SJSA1 (cell line): ENCODE data around the gene DAAM1. TPM values are rescaled to one million over a fixed set of nuclear protein-coding genes. Genes with fewer than 3 reads are reported as not detected.

Experiments
- DNase-seq, 2 experiments: peaks; one replicate each; pipeline ENCODE4 v3.0.0-alpha.2; 2015 to 2020; ENCODE audit warnings: low spot score in 2 of 2, low read depth in 1 of 2
- H3K27ac ChIP-seq: fragments of 250-450 bp; sonication (Bioruptor Pico); 2 replicates; pipeline ENCODE4 v1.5.1; 2020; ENCODE audit warnings: mild to moderate bottlenecking, moderate library complexity
- H3K27me3 ChIP-seq: fragments of 250-450 bp; sonication (Bioruptor Pico); replicated peaks from 2 replicates; pipeline ENCODE4 v1.5.1; 2020; ENCODE audit warnings: mild to moderate bottlenecking, moderate library complexity
- H3K36me3 ChIP-seq: fragments of 250-450 bp; sonication (Bioruptor Pico); 2 replicates; pipeline ENCODE4 v1.5.1; 2020; ENCODE audit warnings: mild to moderate bottlenecking
- H3K4me1 ChIP-seq: fragments of 250-450 bp; sonication (Bioruptor Pico); replicated peaks from 2 replicates; pipeline ENCODE4 v1.6.1; 2021; ENCODE audit warnings: mild to moderate bottlenecking
- H3K4me3 ChIP-seq: fragments of 250-450 bp; sonication (Bioruptor Pico); 2 replicates; pipeline ENCODE4 v1.5.1; 2020; ENCODE audit warnings: mild to moderate bottlenecking
- H3K9me3 ChIP-seq: fragments of 250-450 bp; sonication (Bioruptor Pico); replicated peaks from 2 replicates; pipeline ENCODE4 v1.5.1; 2020; ENCODE audit warnings: mild to moderate bottlenecking
- total RNA-seq: library from RNA; depleted of rRNA; stranded (reverse); fragments of >200 nt; shearing (Covaris generic); gene quantifications from 2 replicates; pipeline ENCODE4 v1.2.3, GENCODE V29; 2014

DAAM1 gene
- total RNA-seq, 1 experiment from 2014 or later = 13.7 TPM

DNA sequence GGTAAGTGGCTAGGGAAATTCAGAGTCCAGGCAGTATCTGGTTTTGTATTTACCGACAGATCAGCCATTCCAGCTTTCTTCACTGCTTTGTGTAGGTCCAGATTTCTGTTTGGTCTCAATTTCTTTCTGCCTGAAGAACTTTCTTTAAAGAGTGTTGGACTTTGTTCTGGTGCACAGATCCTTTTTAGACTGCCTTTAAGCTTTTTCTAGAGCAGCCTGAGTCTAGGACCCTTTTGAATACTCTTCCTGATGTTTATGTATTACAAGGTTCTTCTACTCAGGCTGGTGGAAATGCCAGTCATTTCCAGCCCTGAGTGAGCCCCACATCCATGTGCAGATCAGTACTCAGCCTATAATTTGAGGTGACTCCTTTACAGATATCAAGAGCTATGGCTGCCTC, 54.7 kb downstream of the DAAM1 start:
- Histone ChIP-seq H3K4me3 (no peak overlapping the region), H3K9me3 (no peaks in the 10 kb centered on the region), H3K27me3 (no peaks in the 10 kb centered on the region), H3K36me3 (no peaks in the 10 kb centered on the region), H3K27ac (no peak overlapping the region), H3K4me1 (peaks cover 19% of the 10 kb centered on the region)
- no peak for DNase-seq

DNA sequence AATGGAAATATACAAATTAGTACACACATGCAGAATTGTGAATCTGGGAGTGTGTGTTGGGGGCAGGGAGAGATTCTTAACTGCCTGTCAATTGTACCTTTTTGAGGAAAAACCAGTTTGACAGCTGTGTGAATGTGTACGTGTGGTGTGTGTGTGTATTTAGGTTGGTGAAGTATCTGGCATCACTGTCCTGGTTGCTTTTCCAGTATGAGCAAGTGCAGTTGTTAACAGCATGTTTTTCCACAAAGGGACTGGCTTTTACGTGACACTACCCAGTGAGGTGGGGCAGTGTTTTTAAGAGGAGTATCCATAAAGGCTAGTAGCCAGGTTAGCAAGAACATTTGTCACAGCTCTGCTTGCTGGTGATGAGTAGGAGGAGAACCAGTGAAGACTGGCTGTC, 56.1 kb downstream of the DAAM1 start:
- no peak overlapping the region for H3K4me3 ChIP-seq
- H3K9me3 ChIP-seq = no peaks in the 10 kb centered on the region
- H3K36me3 ChIP-seq = no peaks in the 10 kb centered on the region
- H3K27me3 ChIP-seq = no peaks in the 10 kb centered on the region
- no peak for DNase-seq
- no peak overlapping the region for H3K27ac ChIP-seq
- peaks cover 30% of the 10 kb centered on the region for H3K4me1 ChIP-seq

DNA sequence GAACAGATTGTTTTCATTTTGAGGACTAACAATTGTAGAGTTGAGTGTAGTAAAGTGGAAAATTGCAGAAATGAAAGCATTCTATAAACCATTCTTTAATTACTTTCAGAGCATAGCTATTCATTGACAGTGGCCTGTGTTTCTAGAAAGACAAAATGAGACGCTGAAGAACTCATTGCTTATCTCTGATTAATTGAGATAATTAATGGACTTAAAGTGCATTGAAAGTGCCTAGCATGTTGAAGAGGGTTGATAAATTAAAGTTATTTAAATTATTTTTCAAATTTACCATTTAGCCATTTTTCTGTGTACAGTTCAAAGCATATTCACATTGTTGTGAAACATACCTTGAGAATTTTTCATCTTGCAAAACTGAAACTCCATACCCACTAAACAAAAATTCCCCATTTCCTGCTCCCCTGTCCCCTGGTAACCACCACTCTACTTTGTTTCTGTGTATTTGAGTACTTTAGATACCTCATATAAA, 57.4 kb downstream of the DAAM1 start:
- H3K4me3 ChIP-seq = no peak overlapping the region
- DNase-seq = no peak
- no peak overlapping the region for H3K27ac ChIP-seq
- H3K27me3 ChIP-seq = no peaks in the 10 kb centered on the region
- H3K4me1 ChIP-seq = peaks cover 26% of the 10 kb centered on the region
- no peaks in the 10 kb centered on the region for H3K9me3 ChIP-seq
- no peaks in the 10 kb centered on the region for H3K36me3 ChIP-seq

DNA sequence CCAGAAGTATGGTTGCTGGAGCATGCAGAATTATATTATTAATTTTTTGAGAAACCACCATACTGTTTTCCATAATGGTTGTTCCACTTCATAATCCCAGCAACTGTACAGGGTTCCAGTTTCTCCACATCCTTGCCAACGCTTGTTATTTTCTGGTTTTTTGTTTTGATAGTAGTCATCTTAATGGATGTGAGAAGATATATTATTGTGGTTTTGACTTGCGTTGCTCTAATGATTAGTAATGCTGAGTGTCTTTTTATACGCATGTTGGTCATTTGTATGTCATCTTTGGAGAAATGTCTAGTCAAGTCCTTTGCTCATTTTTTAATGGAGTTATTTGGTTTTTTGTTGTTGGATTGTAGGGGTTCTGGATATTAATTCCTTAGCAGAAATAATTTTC, 58.1 kb downstream of the DAAM1 start:
- no peaks in the 10 kb centered on the region for H3K36me3 ChIP-seq
- no peaks in the 10 kb centered on the region for H3K27me3 ChIP-seq
- no peak for DNase-seq
- no peak overlapping the region for H3K27ac ChIP-seq
- peaks cover 19% of the 10 kb centered on the region for H3K4me1 ChIP-seq
- no peaks in the 10 kb centered on the region for H3K9me3 ChIP-seq
- no peak overlapping the region for H3K4me3 ChIP-seq

DNA sequence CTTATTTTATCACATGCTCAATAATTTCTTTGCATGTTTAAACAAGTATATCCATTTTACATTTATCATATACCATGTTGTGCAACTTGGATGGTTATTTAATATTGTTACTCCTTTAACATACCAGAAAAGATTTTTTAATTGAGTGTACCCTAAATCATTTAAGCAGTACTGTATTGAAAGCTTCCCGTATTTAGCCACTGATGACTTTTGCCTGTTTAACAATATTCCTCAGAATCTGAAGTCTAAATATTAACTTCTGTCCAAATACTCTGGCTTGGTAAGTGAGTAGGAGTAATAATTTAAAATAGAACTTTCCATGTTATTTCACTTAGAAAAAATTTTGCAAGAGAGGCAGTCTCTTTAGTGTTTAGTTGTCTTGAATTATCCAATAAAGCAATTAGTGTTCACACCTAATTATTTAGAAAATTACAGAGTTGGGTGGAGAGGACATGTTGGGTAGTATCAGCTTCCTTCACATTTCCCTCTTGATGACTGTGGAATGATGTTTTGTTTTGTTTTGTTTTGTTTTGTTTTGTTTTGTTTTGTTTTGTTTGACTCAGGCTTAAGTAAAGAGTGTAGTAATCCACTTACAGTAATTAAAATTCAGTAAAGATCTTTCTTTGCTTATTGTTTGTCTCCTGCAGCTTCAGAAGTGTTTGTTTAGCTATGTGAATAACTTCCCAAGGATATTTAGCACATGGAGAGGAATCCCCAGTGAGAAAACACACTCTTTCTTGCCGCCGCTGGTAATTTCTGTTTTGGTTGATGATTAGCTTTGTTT, 59.5 kb downstream of the DAAM1 start:
- no peaks in the 10 kb centered on the region for H3K27me3 ChIP-seq
- DNase-seq = no peak
- peaks cover 29% of the 10 kb centered on the region for H3K4me1 ChIP-seq
- H3K27ac ChIP-seq = no peak overlapping the region
- no peak overlapping the region for H3K4me3 ChIP-seq
- no peaks in the 10 kb centered on the region for H3K36me3 ChIP-seq
- no peaks in the 10 kb centered on the region for H3K9me3 ChIP-seq

DNA sequence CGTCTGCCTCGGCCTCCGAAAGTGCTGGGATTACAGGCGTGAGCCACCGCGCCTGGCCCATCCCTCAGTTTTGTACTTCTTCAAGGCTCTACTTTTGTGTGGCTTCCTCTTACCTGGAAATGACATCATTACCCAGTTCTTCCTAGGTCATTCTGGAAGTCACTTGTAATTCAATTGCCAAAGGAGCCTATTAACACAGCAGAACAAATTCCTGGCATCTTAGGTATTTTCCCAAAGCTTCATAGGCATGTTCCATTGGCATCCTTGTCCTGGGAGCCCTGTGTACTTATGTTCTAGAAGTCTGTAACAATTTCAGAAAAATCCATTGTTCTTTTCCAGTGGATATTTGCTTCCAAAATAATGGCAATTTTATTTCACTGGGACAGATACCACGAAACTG, 60.6 kb downstream of the DAAM1 start:
- no peak overlapping the region for H3K27ac ChIP-seq
- no peaks in the 10 kb centered on the region for H3K27me3 ChIP-seq
- H3K4me1 ChIP-seq = peaks cover 40% of the 10 kb centered on the region
- no peaks in the 10 kb centered on the region for H3K36me3 ChIP-seq
- no peaks in the 10 kb centered on the region for H3K9me3 ChIP-seq
- H3K4me3 ChIP-seq = no peak overlapping the region
- no peak for DNase-seq

DNA sequence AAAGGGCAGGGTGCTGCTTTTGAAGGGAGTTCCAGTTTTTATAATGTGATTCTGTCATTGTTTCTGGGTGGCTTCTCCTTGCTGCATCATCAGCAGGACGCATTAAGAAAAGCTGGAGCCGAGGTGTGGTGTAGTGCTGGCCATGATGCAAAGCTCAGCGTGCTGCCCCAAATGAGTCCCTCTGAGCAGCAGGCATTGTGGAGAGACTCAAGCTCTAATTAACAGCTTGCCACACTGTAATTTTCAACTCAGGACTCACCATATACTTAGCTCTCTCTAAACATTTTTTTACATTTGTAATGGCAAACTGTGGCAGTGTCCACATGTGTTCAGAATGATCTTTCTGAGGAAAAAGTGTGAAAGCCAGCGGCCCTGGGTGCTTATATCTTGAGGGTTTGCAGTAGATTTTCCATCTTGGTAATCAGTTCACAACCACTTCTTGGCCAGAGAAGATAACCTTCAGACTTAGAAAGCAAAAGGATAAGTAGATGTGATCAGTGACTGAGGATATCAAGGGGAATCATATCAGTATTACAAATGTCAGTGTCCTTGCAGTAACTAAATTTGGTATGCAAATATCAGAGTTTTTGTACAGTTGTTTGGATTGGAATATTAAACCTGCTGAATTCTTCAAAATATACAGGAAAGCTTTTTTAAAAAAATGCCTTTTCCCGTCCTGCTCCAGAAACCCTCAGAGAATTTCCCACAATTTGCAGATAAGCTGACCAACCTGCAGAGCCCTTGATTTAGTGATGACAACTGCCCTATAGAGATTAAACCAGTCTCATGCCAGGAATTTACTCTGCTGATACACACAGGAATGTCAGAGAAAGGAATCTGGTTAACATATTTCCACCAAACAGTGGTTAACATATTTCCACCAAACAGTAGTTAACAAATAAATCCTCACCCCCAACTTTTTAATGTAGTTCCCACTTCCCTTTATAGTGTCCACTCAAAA, 63.6 kb downstream of the DAAM1 start:
- Histone ChIP-seq H3K4me3 (no peak overlapping the region), H3K4me1 (peaks cover 52% of the 10 kb centered on the region), H3K9me3 (no peaks in the 10 kb centered on the region), H3K27me3 (no peaks in the 10 kb centered on the region), H3K27ac (peak overlapping the region; percentile 35), H3K36me3 (no peaks in the 10 kb centered on the region)
- DNase-seq = peak in 1 of 2 experiments; percentile 36

DNA sequence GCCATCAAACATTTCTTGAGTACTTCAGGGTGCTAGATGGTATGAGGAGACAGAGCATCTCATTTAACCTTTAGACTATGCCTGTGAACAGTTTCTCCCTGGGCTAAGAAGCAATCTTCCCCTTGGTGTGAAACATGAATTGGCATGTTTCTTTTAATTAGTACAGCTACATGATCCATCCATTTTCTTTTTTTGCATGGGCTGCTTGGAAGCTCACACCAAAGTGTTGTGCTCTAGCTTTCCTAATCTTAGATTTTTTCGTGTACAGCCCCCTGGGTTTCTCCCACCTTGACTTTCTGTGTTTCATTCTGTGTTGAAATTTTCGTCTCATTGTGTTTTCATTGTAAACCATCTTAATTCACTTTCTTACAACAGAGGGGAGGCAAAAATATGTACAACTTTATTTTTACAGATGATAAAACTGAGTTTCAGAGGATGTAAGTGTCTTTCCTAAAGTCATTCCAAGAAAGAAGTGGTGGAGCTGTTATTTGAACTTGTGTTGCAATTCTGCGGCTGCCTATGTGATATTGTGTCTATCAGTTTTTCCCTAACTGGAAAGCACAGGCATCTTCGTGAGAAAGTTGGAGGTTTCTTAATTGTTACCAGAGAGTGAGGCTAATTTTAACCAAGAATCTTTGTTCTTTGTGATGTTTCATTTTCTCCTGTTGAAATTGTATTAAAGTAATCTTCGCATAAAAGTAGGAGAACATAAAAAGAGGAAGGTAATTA, 64.5 kb downstream of the DAAM1 start:
- Histone ChIP-seq H3K4me3 (no peak overlapping the region), H3K9me3 (no peaks in the 10 kb centered on the region), H3K27ac (peak overlapping the region; percentile 35), H3K4me1 (peaks cover 52% of the 10 kb centered on the region), H3K27me3 (no peaks in the 10 kb centered on the region), H3K36me3 (no peaks in the 10 kb centered on the region)
- DNase-seq = no peak

DNA sequence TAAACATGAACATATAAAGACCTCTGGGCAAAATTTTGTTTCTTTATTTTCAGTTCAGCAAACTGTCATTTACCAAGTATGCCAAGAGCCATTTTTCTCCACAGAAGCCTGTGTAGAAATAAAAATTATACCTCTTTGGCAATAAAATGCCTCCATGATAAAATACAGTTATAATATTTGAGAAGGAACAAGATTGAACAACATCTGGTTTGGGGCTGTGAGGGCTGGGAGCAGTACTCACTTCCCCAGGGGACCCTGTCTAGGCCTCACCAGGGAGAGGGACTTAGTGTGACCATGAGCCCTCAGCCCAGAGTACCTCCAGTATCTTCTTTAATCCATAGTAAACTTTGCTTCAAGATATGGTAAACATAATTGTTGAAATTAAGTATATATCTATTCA, 65.1 kb downstream of the DAAM1 start:
- H3K4me3 ChIP-seq = no peak overlapping the region
- no peaks in the 10 kb centered on the region for H3K9me3 ChIP-seq
- no peaks in the 10 kb centered on the region for H3K36me3 ChIP-seq
- peaks cover 47% of the 10 kb centered on the region for H3K4me1 ChIP-seq
- no peaks in the 10 kb centered on the region for H3K27me3 ChIP-seq
- DNase-seq = no peak
- peak overlapping the region; percentile 35 for H3K27ac ChIP-seq

DNA sequence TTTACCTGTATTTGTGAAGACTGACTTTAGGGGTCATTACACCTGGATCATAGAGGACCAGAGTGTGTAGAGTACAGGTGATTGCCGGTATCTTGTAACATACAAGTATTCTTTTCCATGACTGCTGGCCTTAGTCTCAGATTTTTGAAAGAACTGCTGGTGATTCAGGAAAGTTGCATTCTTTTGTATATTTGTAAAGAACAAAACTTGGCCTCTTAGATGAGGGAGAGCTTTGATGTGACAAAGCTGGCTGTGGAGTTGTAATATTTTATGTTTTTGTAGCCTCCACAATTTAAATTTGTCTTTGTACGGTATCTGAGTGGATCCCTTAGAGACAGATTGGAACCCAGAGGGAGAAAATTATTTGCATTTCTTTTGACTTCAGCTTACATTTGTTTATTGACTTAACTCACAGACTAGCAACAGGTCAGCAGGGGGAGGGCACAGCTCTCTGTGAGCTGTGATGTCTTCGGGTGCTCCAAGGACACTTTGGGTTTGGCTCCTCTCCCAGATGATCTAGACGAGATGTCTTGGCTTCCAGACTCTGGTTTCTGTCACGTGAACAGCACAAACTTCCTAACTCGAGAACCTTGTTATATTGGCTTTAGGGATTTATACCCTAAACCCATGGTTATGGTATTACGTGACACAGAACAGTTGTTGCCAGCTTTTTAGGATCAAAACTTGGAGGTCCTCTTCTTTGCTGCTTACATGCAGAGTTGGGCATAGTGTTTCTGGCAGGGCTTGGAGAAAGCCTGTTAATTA, 65.9 kb downstream of the DAAM1 start:
- Histone ChIP-seq H3K27me3 (no peaks in the 10 kb centered on the region), H3K4me1 (peaks cover 40% of the 10 kb centered on the region), H3K9me3 (no peaks in the 10 kb centered on the region), H3K4me3 (no peak overlapping the region), H3K36me3 (no peaks in the 10 kb centered on the region), H3K27ac (peak overlapping the region; percentile 35)
- DNase-seq = peak; percentile 84 to 85

DNA sequence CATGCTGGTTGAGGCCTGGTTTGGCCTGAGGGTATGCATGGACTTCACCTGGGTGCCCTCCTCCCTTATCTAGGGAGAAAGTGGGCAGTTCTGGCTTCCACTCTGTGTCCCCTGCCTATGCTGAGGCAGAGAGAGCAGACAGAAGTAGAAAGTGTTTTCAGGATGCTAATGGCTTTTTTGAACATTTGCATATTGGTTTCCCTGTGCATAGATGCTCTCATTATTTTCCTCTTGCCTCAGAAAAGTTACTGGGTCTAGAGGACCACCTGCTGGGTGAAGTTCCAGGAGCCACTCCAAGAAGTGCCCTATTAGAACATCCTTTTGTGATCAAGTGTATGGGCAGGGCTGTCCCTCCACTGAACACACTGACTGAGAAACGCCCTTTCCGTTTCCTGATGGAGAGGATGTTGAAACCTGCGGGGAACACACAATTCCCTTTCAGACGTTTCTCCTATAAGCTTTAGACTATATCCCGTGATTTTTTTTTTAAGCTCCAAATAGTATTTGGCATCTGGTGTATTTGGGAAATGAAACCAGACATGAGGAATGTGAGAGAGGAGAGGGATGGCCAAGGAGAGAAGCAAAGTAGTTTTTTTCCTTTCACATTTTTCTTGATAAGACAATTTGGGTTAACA, 66.6 kb downstream of the DAAM1 start:
- no peaks in the 10 kb centered on the region for H3K9me3 ChIP-seq
- H3K27me3 ChIP-seq = no peaks in the 10 kb centered on the region
- H3K36me3 ChIP-seq = no peaks in the 10 kb centered on the region
- H3K4me1 ChIP-seq = peaks cover 40% of the 10 kb centered on the region
- H3K4me3 ChIP-seq = no peak overlapping the region
- H3K27ac ChIP-seq = peak overlapping the region; percentile 35
- no peak for DNase-seq

DNA sequence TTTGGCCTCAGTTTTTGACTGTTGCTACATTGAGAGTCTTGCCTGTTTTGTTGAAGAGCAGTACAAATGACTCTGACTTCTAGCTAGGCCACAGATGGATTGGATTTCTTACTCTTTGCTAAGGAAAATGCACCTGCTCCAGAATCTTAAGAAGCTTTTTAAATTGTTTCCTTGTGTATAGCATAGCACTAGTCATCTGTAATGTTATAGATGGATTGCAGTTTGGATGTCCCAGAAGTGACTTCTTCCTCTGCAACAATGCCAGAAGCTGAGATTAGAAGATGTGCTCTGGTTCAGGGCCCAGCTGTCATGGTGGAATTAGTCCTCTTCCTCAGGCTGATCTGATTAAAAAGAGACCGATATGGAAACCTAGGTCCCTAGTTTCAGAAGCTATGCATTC, 67.9 kb downstream of the DAAM1 start:
- no peak overlapping the region for H3K4me3 ChIP-seq
- no peak overlapping the region for H3K27ac ChIP-seq
- DNase-seq = no peak
- no peaks in the 10 kb centered on the region for H3K27me3 ChIP-seq
- H3K9me3 ChIP-seq = no peaks in the 10 kb centered on the region
- peaks cover 40% of the 10 kb centered on the region for H3K4me1 ChIP-seq
- H3K36me3 ChIP-seq = no peaks in the 10 kb centered on the region
